Neural cell (in vitro differentiated cells): Measurements from ENCODE around the gene PLEKHF1.

Experiments
- CTCF ChIP-seq: fragments of 450-650 bp; IDR thresholded peaks from 2 replicates; pipeline ENCODE4 v1.5.1; 2014; ENCODE audit warnings: antibody characterized with exemption, mild to moderate bottlenecking, moderate library complexity; ENCODE audit not compliant: poor library complexity, severe bottlenecking
- EZH2 ChIP-seq: fragments of 200-600, 300-800 bp; shearing (Covaris generic), sonication (generic); IDR thresholded peaks from 2 replicates; pipeline ENCODE4 v1.6.1; 2014; ENCODE audit warnings: antibody characterized with exemption, low read length, borderline replicate concordance, mild to moderate bottlenecking; ENCODE audit not compliant: insufficient read depth, poor library complexity, severe bottlenecking
- POLR2AphosphoS5 ChIP-seq: IDR thresholded peaks from 2 replicates; pipeline ENCODE4 v1.6.1; 2012
- TAF1 ChIP-seq: IDR thresholded peaks from 2 replicates; pipeline ENCODE4 v1.6.1; 2012; ENCODE audit warnings: low read depth

- TF ChIP-seq EZH2 (no peak), TAF1 (no peak), CTCF (no peak), POLR2AphosphoS5 (no peak)
Measured at GRCh38 chr19:29670255-29670654, 5.0 kb downstream of the PLEKHF1 start.
